Stimulated activated CD8-positive, alpha-beta memory T cell treated with anti-CD3 and anti-CD28 coated beads, Interleukin-12 subunit alpha, Interleukin-12 subunit beta, amount 100 ng/mL, for 4 hours (primary cell): ENCODE data around the gene C1orf105.

Source experiments
- DNase-seq: peaks from one replicate; pipeline ENCODE4 v3.0.0-alpha.2; 2020; ENCODE audit warnings: low read depth

Gene C1orf105

GRCh38 chr1:172460177-172460576 is 39.7 kb downstream of the C1orf105 start:
- DNase-seq, result no peak

GRCh38 chr1:172460887-172461315 is 40.4 kb downstream of the C1orf105 start:
- no peak for DNase-seq

- DNase-seq, result no peak
Measured at GRCh38 chr1:172465617-172466016, 45.1 kb downstream of the C1orf105 start.

- DNase-seq, result no peak
Measured at GRCh38 chr1:172466795-172467407, 46.4 kb downstream of the C1orf105 start.

GRCh38 chr1:172467446-172467845 is 47.0 kb downstream of the C1orf105 start:
- DNase-seq, result no peak

- DNase-seq, result no peak
Measured at GRCh38 chr1:172468296-172468695, 47.8 kb downstream of the C1orf105 start.

- DNase-seq, result no peak
Measured at GRCh38 chr1:172469717-172470116, 49.2 kb downstream of the C1orf105 start.

- no peak for DNase-seq
Measured at GRCh38 chr1:172470149-172470548, 49.7 kb downstream of the C1orf105 start.

- no peak for DNase-seq
Measured at GRCh38 chr1:172471666-172472065, 51.2 kb downstream of the C1orf105 start.

- DNase-seq, result no peak
Measured at GRCh38 chr1:172472495-172472894, 52.0 kb downstream of the C1orf105 start.

GRCh38 chr1:172473302-172473701 is 52.8 kb downstream of the C1orf105 start:
- DNase-seq, result no peak

- DNase-seq, result no peak
Measured at GRCh38 chr1:172473842-172474241, 53.4 kb downstream of the C1orf105 start.

GRCh38 chr1:172476218-172476811 is 55.8 kb downstream of the C1orf105 start:
- DNase-seq, result no peak

- DNase-seq, result no peak
Measured at GRCh38 chr1:172477216-172477615, 56.7 kb downstream of the C1orf105 start.

GRCh38 chr1:172477741-172478140 is 57.3 kb downstream of the C1orf105 start:
- no peak for DNase-seq

- DNase-seq, result no peak
Measured at GRCh38 chr1:172478485-172478884, 58.0 kb downstream of the C1orf105 start.

GRCh38 chr1:172480431-172480830 is 59.9 kb downstream of the C1orf105 start:
- no peak for DNase-seq

GRCh38 chr1:172482044-172482443 is 61.6 kb downstream of the C1orf105 start:
- no peak for DNase-seq

GRCh38 chr1:172483448-172483847 is 63.0 kb downstream of the C1orf105 start:
- no peak for DNase-seq

GRCh38 chr1:172484252-172484651 is 63.8 kb downstream of the C1orf105 start:
- no peak for DNase-seq

- no peak for DNase-seq
Measured at GRCh38 chr1:172485626-172486025, 65.1 kb downstream of the C1orf105 start.

GRCh38 chr1:172486805-172487454 is 66.4 kb downstream of the C1orf105 start:
- no peak for DNase-seq

- no peak for DNase-seq
Measured at GRCh38 chr1:172487550-172487949, 67.1 kb downstream of the C1orf105 start.

GRCh38 chr1:172488393-172488792 is 67.9 kb downstream of the C1orf105 start:
- no peak for DNase-seq
